GM19099 (cell line): ENCODE measurements around the gene CD84.

Experiments
- POLR2A ChIP-seq: IDR thresholded peaks from 3 replicates; pipeline ENCODE4 v1.6.1; 2011; ENCODE audit warnings: low read depth; ENCODE audit not compliant: insufficient read length; ENCODE audit errors: extremely low read depth

CD84 gene

GRCh38 chr1:160579216-160579701 lies at the start of gene CD84:
CD84 (minus strand) TSS chr1:160579496; CDS start chr1:160579437, 59 bp downstream.
- TF ChIP-seq POLR2A = peak; percentile 62

GRCh38 chr1:160628799-160629263 lies 49.5 kb upstream of the CD84 start:
- TF ChIP-seq POLR2A = no peak

- TF ChIP-seq POLR2A = peak; percentile 30
Observed at GRCh38 chr1:160627677-160628289, 48.5 kb upstream of the CD84 start.

- peak; percentile 58 for TF ChIP-seq POLR2A
Observed at GRCh38 chr1:160626509-160627342, 47.4 kb upstream of the CD84 start.

GRCh38 chr1:160625725-160626498 lies 46.6 kb upstream of the CD84 start:
- no peak for TF ChIP-seq POLR2A

GRCh38 chr1:160625321-160625720 lies 46.0 kb upstream of the CD84 start:
- no peak for TF ChIP-seq POLR2A

GRCh38 chr1:160624464-160624863 lies 45.2 kb upstream of the CD84 start:
- peak; percentile 6 for TF ChIP-seq POLR2A

GRCh38 chr1:160623862-160624261 lies 44.6 kb upstream of the CD84 start:
- no peak for TF ChIP-seq POLR2A

GRCh38 chr1:160623227-160623633 lies 43.9 kb upstream of the CD84 start:
- TF ChIP-seq POLR2A = no peak

GRCh38 chr1:160622501-160623226 lies 43.4 kb upstream of the CD84 start:
- no peak for TF ChIP-seq POLR2A

GRCh38 chr1:160621633-160622413 lies 42.5 kb upstream of the CD84 start:
- peak; percentile 4 for TF ChIP-seq POLR2A

- peak; percentile 13 for TF ChIP-seq POLR2A
Observed at GRCh38 chr1:160620942-160621632, 41.8 kb upstream of the CD84 start.

GRCh38 chr1:160619742-160620277 lies 40.5 kb upstream of the CD84 start:
- peak; percentile 13 for TF ChIP-seq POLR2A
